HG03064 (cell line): Measurements from ENCODE around the gene SLC5A12.
A peak's percentile ranks its signal among the peaks of the same experiment; 100 is the strongest.
"Not testable (repeated sequence)": the region's sequence is repeated elsewhere in the genome, so short reads cannot be mapped to it uniquely, and the experiment has no call there.

ENCODE experiments used
- ATAC-seq: cut with Tn5 transposase; IDR thresholded peaks from one replicate; pipeline ENCODE4 v1.9.1; 2021; ENCODE audit warnings: low read depth; ENCODE audit not compliant: unreplicated experiment

The SLC5A12 gene

DNA sequence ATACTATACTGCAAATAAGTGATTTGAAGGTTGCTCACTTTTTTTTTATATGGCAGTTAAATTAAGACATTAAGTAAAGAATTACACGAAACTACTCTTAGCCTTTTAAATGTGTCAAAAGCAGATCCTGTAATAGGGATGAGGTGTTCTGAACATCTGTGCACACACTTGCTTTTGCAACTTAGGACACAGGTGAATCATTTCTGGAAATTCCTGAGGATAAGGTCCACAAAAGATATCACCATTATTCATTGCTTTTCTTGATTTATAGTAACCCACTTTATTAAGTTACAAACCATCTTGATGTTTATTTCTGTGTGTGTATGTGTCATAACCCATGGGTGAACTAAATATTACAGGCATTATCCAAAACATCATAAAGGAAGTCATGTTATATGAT lies 55.9 kb downstream of the SLC5A12 start:
- no peak for ATAC-seq

DNA sequence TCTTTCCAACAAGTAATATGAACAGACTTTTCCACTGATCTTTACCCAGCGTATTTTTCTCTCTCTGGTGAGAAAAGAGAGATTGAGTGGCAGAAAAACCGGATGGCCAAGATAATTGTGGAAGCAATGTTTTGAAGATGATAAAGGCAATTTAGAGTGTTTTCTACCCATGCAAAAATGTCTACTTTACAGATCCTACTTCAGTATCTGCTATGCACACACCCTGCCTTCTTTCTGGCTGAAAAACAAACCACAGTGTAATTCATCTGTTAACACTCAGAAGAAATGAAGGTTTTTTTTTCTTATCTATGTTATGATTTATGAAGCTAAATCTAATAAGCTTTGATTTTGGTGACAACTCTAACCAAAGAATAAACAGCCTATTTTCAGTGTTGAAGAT lies 56.8 kb downstream of the SLC5A12 start:
- ATAC-seq, result no peak

DNA sequence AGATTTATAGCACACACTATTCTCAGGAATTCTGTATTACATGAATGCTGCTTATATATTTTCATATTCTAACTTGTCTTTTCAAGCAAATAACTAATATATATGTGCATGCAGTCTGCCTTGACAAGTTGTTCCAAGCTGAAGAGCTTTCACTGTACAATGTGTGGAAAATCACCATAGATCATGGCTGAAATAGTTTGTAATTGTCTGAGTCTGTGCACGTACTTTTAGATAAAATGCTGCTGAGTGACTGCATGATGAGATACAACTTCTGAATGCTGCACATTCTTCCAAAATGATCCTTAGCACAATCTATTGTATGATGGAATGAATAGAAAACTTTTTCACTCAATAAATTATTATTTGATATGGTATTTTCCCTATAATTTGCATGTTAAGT lies 58.9 kb downstream of the SLC5A12 start:
- ATAC-seq, result no peak

DNA sequence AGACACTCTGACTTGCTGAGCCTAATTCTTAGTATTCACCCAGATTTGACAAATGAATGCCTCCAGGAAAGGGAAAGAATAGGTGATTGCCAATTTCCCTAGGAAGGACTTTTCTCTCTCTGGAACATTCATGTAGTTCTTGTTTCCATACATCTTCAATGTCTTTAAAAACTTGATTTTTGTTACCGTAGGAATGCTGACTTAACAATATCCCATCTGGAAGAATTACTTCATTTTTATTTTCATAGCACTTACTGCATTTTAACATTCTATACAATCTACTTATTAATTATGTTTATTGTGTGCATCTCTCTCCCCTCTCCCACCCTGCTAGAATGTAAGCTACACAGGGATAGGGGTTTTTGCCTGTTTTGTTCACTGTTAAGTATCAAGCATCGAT lies 66.6 kb downstream of the SLC5A12 start:
- no peak for ATAC-seq

DNA sequence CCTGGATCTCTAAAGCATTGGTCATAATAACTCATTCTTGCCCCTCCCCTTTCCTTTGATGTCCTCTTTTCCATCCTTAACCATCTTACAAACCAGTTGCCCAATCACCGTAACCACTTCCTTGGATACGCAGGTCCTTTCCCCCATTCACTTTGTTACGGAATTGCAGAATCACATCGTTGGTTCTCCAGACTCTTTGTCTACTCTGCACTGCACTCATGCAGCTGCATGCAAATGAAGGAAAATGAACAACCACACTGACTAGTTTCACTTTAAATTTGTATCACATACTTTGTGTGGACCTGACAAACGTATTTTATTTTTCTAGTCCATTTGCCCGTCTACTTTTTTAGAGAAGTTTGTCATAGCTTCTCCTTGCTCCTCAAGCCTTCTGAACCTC lies 69.9 kb downstream of the SLC5A12 start:
- no peak for ATAC-seq

DNA sequence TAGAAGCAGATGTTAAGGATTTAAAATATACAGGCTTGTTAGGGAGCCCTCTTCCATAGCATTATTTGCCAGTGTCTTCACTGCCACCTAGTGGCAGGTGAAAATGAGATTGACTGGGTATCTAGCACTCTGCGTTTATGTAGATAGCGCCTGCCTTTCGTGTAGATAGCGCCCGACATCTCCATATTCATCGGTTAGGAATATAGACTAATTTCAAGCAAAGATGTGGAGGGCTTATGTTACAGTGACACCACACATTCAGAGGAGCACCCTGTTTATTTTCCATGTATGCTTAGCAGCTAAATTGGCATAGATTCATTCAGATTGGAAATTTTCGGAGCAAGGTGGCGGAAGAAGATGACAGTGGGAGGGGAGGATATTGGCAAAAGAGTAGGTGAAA lies 72.0 kb downstream of the SLC5A12 start:
- peak; percentile 75 for ATAC-seq

DNA sequence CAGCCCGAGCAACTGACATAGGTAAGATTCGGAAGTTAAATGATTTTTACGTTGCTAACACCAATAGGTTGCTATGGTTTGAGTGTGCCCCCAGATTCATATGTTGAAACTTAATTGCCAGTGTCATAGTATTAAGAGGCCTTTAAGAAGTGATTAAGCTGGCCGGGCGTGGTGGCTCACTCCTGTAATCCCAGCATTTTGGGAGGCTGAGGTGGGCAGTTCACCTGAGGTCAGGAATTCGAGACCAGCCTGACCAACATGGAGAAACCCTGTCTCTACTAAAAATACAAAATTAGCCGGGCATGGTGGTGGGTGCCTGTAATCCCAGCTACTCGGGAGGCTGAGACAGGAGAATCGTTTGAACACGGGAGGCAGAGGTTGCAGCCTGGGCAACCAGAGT lies 78.5 kb downstream of the SLC5A12 start:
- not testable (repeated sequence) for ATAC-seq

DNA sequence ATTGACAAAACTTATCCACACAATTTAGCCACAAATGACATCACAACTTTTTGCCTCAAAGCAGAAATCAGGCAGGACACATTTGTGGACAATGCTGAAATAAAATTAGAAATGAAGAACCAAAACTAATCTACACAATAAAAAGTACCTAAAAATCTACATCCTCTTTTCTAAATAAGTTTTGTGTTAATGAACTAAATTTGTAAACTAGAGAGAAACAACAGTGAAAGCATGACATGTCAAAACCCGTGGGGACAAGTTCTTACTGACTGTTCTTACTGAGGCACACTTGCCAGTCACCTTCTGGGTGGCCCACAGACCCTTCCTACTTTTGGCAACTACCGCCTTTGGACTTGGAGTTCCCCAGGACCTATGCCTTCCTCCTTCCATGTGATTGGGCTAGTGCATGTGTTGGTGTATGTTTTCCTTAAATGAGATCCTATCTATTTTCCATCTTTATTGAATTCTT lies 89.1 kb downstream of the SLC5A12 start:
- ATAC-seq, result no peak

DNA sequence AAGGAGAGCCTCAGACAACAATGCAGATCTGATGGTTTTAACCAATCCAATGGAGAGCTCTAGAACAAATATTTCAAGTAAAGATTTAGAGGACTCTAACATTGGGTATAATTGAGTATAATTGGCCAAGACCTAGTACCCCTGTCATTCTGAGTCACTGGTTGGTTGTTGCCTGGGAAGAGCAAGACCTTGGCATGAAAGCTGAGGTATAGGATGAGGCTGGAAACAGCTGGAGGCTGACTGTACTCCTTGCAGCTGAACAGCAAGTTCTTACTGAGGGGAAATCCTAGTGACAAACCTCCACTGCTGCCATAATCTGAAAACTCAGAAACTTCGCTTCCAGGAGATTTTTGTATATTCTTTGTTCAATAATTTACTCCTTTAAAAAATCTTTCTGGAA lies 95.5 kb downstream of the SLC5A12 start:
- no peak for ATAC-seq

DNA sequence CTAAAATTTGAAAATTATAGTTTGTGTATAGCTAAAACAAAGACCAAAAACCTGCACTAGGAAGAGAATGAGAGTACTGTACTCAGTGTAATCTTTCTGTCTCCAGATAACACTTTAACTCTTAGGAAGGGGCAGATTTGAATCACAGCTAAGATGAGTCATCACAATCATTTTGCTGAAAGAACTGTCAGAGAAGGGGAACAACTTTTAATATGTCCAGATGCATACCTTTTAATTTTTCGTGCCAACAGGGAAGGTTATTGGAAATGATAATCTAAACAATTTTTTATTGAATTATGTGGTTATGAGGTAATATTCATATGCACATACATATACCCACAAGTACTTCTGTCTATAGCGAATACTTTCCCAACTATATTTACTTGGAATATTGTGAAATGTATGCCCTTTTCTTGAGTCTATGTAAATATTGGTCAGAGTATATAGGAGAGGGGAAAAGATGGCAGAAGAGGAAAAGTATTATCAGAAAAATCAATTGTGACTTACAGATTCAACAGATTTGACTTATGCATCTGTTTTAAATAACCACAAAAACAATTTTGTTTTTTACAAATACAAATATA lies 98.7 kb downstream of the SLC5A12 start:
- ATAC-seq, result no peak

DNA sequence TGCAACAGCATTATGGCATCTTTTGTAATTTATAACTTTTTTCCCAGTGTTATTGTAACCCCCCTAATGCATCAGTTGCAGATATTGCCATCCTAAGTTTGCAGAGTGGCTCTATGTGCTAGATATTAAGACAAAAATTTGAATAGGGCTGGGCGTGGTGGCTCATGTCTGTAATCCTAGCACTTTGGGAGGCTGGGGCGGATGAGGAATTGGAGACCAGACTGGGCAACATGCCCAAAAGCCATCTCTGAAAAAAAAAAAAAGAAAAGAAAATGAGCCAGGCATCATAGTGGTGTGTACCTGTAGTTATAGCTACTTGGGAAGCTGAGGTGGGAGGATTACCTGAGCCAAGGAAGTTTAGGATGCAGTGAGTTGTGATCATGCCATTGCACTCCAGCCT lies 99.7 kb downstream of the SLC5A12 start:
- ATAC-seq, result no peak

DNA sequence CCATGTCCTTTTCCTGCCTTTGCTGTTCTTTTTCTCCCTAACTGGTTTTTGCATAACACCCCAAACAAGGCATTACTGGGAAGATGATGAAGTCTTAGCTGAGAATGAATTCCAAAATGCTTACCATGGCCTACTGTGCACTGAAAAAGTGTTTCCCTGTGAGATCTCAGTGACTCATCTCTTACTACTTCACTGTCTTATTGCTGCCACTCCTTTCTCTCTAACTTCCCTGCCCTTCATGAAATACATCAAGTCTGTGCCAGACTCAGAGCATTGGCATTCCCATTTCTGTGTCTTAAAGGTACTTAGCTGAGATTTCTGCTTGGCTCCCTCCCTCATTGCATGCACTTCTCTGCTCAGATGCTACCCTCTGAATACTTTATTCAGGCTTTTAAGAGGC lies 100.7 kb downstream of the SLC5A12 start:
- no peak for ATAC-seq

DNA sequence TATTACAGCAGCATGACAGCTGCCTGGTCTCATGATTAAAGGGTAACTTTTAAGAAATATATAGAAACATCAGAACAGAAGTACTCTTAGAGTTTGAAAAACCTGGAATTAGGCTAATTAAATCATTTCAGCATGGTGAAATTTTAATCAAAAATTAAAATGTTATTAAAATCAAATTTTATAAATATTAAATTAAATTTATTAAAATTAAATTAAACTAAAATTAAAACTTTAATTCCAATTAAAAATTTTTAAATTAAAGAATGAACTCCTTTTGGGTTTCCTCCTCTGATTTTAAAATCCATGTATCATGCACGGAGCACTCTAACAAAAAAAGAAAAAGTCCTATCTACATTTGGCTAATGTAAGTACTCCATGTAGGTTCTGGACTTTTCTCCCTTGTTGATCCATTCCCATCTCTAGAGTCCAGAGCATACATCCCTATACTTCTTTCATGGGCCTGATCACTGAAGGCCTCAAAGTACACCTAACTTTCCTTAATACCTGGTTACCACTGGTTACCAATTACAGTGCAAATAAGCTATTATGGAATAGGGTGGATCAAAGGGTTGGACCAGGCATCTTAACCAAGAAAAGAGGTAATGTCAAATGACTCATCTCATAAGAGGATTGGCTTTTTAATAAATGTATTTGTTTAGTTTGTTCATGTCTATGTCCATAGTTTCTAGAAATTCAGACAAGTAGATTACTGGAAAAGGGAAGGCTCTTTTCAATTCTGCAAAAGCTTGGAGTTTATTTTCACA lies 101.4 kb downstream of the SLC5A12 start:
- no peak for ATAC-seq

DNA sequence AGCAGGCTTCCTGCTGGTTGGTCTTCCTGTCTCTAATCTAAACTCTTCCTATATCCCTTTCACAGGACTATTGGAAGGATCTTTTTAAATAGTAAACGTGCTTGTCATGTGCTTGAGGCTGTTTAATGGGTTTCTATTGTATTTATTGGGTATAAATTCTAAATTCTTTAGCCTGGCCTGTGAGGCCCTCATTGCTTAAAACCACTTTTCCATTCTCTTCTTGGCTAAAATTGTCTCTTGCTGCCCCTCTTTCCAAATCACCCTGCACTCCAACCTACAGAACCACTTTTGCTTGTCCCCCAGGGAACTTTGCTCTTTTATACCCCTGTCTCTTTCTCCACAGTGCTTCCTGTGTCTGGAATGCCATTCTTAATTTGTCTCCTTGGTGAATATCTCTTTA lies 103.4 kb downstream of the SLC5A12 start:
- no peak for ATAC-seq
